Measurements from ENCODE around the gene MPLKIP.

DNA sequence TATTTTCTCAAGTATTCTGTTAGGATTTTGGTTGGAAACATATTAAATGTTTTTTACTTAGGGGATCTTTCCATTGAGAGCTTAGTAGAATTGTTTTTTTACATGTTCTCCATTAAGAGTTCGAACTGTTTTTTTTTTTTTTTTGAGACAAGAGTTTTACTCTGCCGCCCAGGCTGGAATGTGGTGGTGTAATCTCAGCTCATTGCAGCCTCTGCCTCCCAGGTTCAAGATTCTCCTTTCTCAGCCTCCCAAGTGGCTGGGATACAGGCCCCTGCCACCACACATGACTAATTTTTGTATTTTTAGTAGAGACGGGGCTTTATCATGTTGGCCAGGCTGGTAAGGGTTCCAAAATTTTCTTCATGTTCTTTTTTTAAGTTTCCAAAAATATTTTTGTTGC is 33.2 kb downstream of the MPLKIP start:
- TF ChIP-seq RAD21 (IDR thresholded peaks at IDR 0.05; ENCODE audit: insufficient read depth, low read depth, low read length) (no peak), SMC3 (IDR thresholded peaks at IDR 0.05; ENCODE audit: borderline replicate concordance, low read length) (no peak)
- TF ChIP-seq, protein P1, sequence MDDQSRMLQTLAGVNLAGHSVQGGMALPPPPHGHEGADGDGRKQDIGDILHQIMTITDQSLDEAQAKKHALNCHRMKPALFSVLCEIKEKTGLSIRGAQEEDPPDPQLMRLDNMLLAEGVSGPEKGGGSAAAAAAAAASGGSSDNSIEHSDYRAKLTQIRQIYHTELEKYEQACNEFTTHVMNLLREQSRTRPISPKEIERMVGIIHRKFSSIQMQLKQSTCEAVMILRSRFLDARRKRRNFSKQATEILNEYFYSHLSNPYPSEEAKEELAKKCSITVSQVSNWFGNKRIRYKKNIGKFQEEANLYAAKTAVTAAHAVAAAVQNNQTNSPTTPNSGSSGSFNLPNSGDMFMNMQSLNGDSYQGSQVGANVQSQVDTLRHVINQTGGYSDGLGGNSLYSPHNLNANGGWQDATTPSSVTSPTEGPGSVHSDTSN (IDR thresholded peaks at IDR 0.05; ENCODE audit: insufficient replicate concordance, low read depth, low read length): no peak

All from GM12878 (cell line).